ENCODE results near the gene PTAFR.

PTAFR gene

DNA sequence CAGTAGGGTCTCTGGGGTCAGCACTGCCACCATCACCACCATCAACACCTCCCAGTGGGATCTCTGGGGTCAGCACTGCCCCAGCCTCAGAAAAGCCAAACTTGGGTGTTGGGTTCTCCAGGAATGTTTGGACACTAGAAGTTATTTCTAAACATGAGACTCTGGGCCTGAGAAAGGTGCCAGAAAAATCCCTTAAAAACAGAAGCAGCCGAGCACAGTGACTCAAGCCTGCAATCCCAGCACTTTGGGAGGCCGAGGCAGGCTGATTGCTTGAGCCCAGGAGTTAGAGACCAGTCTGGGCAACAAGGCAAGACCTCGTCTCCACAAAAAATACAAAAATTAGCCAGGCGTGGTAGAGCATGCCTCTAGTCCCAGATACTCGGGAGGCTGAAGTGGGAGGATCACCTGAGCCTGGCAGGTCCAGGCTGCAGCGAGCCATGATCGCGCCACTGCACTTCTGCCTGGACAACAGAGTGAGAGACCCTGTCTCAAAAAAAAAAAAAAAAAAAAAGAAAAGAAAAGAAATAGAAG, 470 bp downstream of the PTAFR start:
- no peak for DNase-seq (ENCODE audit: low read depth)

DNA sequence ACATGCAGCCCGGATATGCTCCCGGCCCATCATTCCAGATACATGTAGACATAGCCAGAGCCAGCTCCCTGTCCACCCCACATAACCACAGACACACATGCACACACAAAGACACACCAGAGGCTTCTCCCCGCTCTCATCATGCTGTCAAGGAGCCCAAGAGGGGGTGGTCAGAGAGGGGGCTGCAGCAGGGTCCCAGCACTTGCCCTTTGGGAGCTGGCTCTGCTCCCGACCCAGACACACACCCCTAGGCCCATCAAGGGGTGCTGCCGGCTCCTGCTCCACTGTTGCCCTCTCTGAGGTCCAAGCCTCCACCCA, 2.6 kb downstream of the PTAFR start:
- DNase-seq (ENCODE audit: low read depth): no peak

DNA sequence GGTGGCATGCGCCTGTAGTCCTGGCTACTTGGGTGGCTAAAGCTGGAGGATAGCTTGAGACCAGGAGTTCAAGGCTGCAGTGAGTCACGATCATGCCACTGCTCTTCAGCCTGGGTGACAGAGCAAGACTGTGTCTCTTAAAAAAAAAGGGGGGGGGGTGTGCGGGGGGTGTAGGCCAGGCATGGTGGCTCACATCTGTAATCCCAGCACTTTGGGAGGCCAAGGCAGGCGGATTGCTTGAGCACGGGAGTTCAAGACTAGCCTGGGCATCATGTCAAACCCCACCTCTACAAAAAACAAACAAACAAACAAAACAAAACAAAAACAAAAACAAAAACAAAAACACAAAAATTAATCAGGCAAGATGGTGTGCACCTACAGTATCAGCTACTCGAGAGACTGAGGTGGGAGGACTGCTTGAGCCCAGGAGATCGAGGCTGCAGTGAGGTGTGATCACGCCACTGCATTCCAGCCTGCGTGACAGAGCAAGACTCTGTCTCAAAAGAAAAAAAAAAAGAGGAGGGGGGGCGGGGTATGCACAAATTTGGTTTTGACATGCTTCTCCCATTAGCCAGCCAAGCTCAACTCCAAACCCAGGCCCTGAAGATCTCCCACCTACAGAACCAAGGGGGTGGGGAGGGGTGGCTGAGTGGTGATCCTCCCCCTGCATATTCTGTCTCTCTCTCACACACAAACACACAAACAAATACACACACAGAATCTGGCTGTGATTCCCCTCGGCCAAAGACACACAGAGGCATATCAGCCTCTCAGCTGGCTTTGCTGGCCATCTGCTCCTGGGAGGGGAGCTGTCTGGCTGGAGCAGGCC, 3.1 kb downstream of the PTAFR start:
- no peak for DNase-seq (ENCODE audit: low read depth)

DNA sequence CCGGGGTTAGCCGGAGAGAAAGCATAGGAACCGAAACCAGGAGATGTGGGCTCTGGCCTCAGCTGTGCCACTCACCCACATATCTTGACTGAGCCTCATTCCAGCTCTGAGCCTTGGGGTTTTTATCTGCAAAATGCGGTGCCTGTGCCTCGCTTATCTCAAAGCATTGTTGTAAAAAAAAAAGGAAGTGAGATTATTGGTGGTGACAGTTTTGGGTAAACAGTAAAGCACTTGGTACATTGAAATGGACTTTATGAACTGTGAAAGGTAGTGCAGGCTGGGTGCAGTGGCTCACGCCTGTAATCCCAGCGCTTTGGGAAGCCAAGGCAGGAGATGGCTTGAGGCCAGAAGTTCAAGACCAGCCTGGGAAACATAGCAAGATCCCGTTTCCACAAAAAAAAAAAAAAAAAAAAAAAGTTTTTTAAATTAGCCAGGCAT, 3.8 kb downstream of the PTAFR start:
- DNase-seq (ENCODE audit: low read depth): no peak

DNA sequence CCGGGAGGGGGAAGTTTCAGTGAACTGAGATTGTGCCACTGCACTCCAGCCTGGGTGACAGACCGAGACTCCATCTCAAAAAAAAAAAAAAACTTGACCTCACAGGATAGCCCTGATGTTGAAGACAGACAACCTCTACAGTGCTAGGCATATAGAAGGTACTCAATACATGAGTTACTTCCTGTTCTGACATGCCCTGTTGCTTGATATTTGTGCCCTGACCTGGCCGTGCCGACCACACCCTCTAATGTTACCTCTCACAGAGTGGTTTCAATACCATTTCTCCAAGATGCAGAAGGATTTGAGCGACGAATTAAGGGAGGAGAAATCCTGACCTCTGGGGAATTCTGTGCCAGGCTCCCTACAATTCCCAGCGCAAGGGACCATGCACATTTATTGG, 5.2 kb downstream of the PTAFR start:
- DNase-seq (ENCODE audit: low read depth): no peak

DNA sequence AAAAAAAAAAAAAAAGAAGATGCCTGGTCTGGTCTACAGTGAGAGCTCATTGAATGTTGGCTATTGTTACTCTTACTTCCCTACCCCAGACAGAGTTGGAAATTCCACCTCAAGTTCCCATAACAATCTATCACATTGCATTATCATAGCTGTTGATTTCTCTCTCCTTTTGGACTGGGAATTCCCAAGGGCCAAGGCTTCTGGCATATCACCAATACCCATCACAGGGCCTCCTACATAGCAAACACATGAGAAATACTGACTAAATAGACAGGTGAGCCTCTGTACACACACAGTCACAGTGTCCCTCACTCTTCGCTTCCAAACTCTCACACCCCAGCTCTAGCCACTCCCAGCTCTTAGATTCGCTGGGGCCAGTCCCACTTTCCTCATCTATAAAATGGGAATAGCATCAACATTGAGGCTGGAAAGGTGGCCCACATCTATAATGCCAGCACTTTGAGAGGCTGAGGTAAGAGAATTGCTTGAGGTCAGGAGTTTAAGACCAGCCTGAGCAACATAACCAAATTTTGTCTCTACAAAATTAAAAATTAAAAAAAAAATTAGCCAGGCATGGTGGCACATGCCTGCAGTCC, 6.4 kb downstream of the PTAFR start:
- no peak for DNase-seq (ENCODE audit: low read depth)

DNA sequence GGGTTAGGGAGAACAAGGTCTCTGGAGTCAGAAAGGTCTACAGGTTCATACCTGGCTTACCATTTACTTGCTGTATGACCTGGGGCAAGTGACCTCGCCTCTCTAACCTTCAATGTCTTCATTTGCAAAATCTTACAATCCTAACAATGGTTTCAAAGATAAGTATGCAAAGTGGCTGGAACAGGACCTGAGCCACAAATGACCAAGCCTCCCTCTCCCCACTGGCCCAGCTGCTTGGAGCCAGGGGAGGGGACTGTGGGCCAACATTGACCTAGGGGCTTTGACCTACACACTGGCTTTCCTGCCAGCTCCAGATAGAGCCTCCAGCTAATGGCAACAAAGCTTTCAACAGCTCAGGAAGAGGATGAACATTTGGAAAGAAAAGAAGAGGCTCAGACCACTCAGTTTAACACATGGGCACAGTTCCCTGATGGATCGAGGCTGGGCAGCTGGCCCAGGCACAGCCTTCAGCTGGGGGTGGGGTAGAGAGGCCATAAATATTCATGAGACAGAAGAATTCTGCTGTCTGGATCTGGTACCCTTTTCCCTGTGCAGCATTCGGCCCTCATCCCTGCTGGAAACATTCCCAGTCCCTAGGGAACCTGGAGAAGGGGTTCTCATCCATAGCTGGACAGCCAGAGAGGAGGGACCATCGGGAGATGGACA, 12.9 kb downstream of the PTAFR start:
- no peak for DNase-seq (ENCODE audit: low read depth)

DNA sequence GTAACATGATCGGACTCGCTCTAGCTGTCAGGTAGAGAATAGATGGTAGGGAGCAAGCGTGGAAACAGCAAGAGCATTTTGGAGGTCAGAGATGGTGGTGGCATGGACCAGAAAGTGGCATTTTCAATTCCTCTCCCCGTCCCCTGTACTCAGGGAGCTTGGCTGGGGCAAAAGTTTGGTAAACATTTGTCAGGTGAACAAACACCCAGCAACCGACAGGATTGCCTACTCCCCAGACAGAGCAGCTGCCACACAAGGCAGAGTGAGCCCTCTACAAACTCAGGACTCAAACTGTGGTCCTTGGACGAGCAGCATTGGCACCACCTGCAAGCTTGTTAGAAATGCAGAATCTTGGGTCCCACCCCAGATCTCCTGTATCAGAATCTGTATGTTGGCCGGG, 14.3 kb downstream of the PTAFR start:
- no peak for DNase-seq (ENCODE audit: low read depth)

DNA sequence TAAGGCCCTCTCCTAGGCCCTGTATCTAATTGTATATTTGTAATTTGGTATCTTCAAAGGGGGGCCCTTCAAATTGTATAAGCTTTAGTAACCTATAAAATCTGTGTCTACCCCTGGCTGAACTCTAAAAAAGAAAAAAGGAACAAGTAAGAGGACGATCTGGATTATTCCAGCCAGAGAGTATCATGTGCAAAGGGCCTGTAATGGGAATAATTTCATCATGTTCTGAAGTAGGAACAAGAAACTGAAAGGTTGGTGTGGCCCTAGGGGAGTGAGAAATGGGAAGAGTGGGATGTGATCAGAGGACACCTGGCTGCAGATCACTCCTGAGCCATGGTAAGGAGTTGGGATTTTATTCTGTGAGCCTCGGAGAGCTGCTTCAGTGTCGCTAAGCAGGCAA, 14.7 kb downstream of the PTAFR start:
- no peak for DNase-seq (ENCODE audit: low read depth)

DNA sequence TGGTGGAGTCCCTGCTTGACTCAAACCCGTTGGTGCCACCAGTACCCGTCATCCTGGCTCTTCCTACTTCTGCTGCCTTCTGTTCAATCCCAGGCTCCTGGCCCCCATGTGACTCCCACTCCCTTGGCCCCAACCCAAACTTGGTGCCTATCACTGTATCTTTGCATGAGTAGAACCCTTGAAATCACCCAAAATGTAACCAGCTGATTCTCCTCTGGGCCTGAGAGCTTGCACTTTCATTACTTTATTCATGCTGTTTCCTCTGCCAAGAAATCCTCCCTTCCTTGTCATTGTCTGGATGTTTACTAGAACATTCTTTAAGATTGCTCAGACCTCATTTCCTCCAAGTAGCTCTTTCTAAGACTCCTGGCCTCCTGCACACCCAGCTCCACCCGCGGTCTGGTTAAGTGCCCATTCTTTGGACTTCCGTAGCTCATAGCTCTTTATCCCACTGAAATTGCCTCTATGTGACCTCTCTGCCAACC, 15.7 kb downstream of the PTAFR start:
- DNase-seq (ENCODE audit: low read depth): no peak

DNA sequence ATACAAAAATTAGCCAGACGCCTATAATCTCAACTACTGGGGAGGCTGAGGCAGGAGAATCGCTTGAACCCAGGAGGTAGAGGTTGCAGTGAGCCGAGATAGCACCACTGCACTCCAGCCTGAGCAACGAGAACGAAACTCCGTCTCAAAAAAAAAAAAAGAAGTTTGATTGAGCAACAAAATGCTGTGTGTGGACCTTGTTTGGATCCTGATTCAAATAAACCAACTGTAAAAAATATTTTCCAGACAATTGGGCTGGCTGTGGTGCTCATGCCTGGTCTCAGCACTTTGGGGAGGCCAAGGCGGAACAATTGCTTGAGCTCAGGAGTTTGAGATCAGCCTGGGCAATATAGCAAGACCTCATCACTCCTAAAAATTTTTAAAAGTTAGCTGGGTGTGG, 16.8 kb downstream of the PTAFR start:
- no peak for DNase-seq (ENCODE audit: low read depth)

DNA sequence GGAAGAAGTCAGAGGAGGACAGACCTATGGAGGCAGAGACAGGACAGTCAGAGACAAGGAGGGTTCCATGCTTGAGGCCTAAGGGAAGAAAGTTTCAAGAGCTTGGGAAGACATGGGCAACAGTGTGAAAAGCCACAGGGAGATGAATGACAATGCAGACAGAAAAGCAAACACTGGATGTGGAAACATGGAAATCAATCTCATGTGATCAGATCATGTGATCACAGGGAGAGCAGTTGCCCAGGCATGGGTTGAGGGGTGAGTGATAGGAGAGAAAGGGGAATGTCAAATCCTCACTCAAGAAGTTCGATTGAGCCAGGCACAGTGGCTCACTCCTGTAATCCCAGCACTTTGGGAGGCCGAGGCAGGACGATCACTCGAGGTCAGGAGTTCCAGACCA, 17.2 kb downstream of the PTAFR start:
- DNase-seq (ENCODE audit: low read depth): no peak

DNA sequence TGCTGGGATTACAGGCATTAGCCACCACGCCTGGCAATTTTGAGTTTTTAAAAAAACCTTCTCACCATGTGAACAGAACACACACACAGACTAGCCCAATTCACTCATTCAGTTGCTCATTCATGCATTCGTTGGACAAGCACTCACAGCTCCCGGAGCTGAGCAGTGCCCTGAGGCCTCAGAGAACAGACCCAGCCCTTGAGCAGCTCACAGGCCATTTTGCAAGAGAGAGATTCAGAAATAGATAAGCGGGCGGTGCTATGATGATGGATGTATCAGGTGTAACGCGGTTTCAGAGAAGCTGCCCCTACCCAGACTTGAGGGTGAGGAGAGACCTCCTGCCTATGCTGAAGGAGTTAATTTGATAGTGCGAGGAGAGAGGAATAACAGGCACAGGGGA, 18.6 kb downstream of the PTAFR start:
- no peak for DNase-seq (ENCODE audit: low read depth)

DNA sequence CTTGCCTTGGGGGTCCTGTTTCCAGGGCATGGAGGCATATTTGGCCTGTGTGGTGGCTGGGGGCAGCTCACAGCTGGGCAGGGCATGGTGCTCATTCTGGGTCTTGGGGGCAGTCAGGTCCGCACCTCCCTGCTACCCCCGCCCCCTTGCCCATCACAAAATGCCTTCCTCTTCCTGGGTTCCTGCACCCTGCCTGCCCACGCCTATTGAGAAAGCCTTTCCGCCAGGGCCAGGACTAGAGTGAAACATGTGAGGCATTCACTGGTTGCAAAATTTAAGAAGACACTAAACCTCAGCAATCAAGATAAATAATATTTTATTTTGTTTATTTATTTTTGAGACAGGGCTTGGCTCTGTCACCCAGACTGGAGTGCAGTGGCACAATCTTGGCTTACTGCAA, 19.7 kb downstream of the PTAFR start:
- no peak for DNase-seq (ENCODE audit: low read depth)

DNA sequence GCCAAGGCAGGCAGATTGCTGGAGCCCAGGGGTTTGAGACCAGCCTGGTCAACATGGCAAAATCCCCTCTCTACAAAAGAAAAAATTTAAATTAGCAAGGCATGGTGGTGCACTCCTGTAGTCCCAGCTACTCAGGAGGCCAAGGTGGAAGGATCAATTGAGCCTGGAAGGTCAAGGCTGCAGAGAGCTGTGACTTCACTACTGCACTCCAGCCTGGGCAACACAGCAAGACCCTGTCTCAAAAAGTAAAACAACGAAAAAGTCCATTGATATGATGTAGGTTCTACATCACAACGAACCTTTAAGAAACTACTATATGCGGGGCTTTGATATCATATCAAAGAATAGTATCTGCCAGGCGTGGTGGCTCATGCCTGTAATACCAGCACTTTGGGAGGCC, 20.9 kb downstream of the PTAFR start:
- DNase-seq (ENCODE audit: low read depth): no peak

DNA sequence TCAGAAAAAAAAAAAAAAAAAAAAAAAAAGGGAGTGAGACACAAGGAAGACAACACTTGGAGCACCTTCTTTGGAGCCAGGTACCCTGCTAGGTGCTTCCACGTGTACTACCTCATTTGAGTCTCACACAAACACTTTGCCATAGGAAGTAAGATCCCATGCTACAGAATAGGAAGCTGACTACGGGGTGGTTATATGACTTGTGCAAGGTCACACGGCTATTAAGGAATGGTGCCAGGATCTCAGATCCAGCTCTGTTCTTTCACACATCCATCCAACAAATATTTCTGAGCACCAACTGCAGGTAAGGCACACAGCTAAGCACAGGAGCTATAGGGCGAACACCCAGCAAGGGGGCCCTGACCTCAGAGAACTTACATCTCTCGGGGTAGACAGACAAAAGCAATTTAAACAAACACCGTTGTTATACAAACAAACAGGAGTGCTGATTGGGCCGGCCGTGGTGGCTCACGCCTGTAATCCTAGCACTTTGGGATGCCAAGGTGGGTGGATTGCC, 22.4 kb downstream of the PTAFR start:
- no peak for DNase-seq (ENCODE audit: low read depth)

DNA sequence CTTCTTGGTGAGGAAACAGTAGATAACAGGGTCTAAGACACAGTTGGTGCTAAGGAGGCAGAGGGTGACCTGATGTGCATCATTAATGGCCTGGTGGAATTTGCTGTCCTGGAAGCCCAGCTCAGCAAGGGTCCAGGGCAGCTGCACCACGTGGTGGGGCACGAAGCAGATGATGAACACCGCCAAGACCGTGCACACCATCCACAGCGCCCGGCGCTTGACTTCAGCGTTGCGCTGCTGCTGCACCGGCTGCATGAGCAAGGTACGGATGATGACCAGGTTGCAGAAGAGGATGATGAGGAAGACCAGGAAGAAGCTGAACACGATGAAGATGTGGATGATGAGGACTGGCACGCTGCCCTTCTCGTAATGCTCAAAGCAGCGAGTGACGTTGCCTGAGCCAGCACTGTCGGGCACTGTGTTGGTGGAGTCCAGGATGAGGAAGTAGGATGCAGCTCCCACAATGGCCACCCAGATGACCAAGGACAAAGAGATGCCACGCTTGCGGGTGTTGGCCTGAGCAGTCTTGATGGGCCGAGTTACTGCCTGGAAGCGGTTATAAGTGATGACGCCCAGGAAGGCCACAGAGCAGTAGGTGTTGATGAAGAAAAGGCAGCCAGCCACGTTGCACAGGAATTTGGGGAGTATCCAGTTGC, 26.2 kb downstream of the PTAFR start:
- no peak for DNase-seq (ENCODE audit: low read depth)

DNA sequence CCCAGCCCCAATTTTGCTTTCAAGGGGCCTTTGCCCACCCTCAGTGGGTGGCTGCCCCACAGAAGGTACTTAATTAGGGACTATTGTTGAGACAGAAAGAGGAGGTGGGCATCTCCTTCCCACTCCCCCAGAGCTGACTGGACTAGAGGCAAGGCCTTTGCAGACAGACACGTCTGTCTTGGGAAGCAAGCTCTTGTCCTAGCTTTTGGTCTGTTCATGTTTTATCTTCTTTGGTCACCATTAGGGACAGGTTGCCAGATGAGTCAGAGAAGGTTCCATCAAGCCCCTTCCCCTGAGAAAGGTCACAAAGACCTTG, 27.7 kb downstream of the PTAFR start:
- no peak for DNase-seq (ENCODE audit: low read depth)

DNA sequence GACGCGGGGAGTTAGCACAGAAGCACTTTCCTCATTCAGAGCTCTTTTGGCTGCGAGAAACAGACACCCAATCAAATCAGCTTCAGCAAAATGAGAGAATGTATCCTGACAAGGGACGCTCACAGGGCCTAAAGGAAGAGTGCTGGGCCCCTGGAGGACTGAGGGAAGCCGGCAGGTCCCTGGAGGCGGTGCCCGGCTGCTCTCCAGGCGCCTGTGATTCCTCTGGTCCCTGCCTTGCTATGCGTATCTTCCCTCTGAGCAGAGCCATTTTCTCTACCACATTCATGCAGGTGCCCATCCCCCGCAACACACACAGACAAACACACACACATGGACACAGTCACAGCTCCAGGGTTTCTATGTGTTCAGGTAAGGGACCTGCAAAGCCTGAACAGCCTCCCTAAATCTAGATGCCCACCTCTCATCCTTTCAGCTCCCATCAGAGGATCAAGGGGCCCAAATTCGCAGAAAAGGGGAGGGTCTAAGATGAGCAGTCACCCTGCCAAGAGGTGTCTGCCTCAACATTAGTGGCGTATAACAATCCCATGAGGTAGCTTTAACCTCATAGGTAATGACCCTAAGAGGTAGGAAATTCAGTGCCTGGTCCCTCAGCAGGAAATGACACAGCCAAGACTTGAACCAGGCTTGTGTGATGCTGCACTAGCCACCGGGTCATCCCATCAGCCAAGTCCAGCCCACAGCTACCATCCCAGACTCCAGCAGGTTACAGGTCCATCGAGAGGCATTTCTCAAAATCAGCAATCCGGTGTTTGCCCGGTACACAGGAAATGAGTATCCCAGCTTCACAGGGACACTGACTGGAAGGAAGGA, 29.0 kb downstream of the PTAFR start:
- no peak for DNase-seq (ENCODE audit: low read depth)

DNA sequence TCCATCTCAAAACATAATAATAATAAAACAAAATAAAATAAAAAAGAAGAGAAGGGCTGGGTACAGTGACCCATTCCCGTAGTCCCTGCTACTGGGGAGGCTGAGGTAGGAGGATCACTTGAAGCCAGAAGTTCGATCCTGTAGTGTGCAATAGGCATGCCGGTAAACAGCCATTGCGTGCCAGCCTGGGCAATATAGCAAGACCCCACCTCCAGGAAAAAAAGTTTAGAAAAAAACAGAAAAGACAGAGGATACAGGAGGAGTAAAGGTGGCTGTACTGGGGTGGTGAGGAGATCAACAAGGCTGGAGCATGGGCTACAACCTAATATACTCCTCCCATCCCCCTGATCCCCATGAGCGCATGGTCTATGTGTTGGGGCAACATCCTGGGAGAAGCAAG, 30.8 kb downstream of the PTAFR start:
- DNase-seq (ENCODE audit: low read depth): no peak
